ENCODE measurements around the gene ZC3H12D. TPM values are rescaled to one million over a fixed set of nuclear protein-coding genes. Genes with fewer than 3 reads are reported as not detected.

Gene ZC3H12D
- total RNA-seq, 1 donor from 2014 or later = 0.25 TPM

DNA sequence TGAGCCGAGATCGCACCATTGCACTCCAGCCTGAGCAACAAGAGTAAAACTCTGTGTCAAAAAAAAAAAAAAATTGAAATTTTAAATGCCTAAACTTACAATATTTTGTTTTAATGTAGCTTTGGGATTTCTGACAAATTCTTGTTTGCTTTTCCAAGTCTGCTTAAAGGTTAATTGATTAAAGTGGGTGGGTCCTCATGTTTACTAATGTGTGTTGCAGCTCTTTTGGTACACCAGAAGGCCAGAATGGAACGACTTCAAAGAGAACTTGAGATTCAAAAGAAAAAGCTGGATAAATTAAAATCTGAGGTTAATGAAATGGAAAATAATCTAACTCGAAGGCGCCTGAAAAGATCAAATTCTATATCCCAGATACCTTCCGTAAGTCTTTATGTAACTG is 87.4 kb downstream of the ZC3H12D start:
- DNase-seq = no peak
- intact Hi-C loops (cut with micrococcal nuclease) = no loop called here
- H3K9me3 ChIP-seq (replicated peaks) = peaks cover 4% of the 10 kb centered on the region
- TF ChIP-seq CTCF (IDR thresholded peaks at IDR 0.05; ENCODE audit: borderline replicate concordance) = no peak
- H3K4me3 ChIP-seq = no peak overlapping the region
- no peak overlapping the region for H3K27ac ChIP-seq (replicated peaks)
- H3K36me3 ChIP-seq = peaks cover 37% of the 10 kb centered on the region
- no peaks in the 10 kb centered on the region for H3K27me3 ChIP-seq (ENCODE audit: low read depth)
- no peaks in the 10 kb centered on the region for H3K4me1 ChIP-seq

Other genes starting within 250 kb of the ZC3H12D start
- gene TAB2, start 167.3 kb downstream of the ZC3H12D start, total RNA-seq = 56.7 TPM
- gene SUMO4, start 84.8 kb downstream of the ZC3H12D start, total RNA-seq = 0.27 TPM
- gene PPIL4, start 61.0 kb upstream of the ZC3H12D start, total RNA-seq = 15.7 TPM
- gene GINM1, start 81.4 kb upstream of the ZC3H12D start, total RNA-seq = 52.0 TPM
- 11.6 TPM for gene KATNA1, start 163.7 kb upstream of the ZC3H12D start, total RNA-seq
- 10.8 TPM for gene LATS1, start 233.1 kb upstream of the ZC3H12D start, total RNA-seq

All from left ventricle myocardium inferior (tissue), 1 donor.